OCI-LY1 (cell line): ENCODE results near the gene PTPRS.

Experiments used
- CTCF ChIP-seq: fragments of 200-600 bp; sonication (generic), shearing (Covaris generic); IDR thresholded peaks from 2 replicates; pipeline ENCODE4 v1.5.1; 2017; ENCODE audit warnings: mild to moderate bottlenecking, antibody characterized with exemption, low read length, moderate library complexity, mixed read lengths
- EZH2 ChIP-seq: fragments of 200-600 bp; sonication (generic), shearing (Covaris generic); IDR thresholded peaks from 2 replicates; pipeline ENCODE4 v1.8.0; 2017; ENCODE audit warnings: borderline replicate concordance, mixed run types, mild to moderate bottlenecking, antibody characterized with exemption, low read length, moderate library complexity, mixed read lengths

- TF ChIP-seq CTCF (no peak), EZH2 (no peak)
These were observed 47.6 kb downstream of the PTPRS start for GRCh38 chr19:5292822-5293611.
